ENCODE results near the gene IL3RA. TPM values are rescaled to one million over a fixed set of nuclear protein-coding genes. Genes with fewer than 3 reads are reported as not detected.

IL3RA gene
- polyA plus RNA-seq, 1 donor (not counting 4 experiments of a cell fraction or from before 2014, with no cell fraction given): not detected

DNA sequence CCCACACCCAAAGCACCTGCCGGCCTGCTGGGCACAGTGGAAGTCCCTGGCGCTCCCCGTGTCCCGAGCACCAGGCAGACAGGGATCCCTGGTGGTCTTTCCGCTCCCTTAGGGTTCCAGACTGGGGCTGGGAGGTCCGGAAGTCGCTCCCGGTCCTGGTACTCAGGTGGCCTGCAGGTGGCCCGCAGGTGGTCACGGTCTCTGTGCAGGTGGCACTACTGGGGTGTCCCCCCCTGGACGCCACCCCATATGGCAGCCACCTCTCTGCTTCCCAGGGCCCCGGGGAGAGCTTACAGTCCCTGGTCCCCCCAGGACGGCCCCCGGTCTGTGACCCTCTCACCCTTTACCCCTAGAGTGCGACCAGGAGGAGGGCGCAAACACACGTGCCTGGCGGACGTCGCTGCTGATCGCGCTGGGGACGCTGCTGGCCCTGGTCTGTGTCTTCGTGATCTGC lies 41.7 kb downstream of the IL3RA start:
- Histone ChIP-seq H3K9ac (ENCODE audit: control insufficient read depth, extremely low read depth, insufficient read depth, low read length) (no peak overlapping the region), H3K27ac (ENCODE audit: control insufficient read depth, insufficient read depth, low read length) (no peak overlapping the region), H3K4me1 (ENCODE audit: control insufficient read depth, extremely low read depth, insufficient read depth, low read length) (no peaks in the 10 kb centered on the region), H3K79me2 (ENCODE audit: control insufficient read depth, insufficient read depth, low read length) (no peaks in the 10 kb centered on the region), H3K27me3 (ENCODE audit: control insufficient read depth, extremely low read depth, insufficient read depth, low read length) (no peaks in the 10 kb centered on the region), H3K36me3 (ENCODE audit: control insufficient read depth in 2 of 2, extremely low read depth in 1 of 2, insufficient read depth in 2 of 2, low read length in 2 of 2) (no peaks in the 10 kb centered on the region), H4K20me1 (ENCODE audit: control insufficient read depth, extremely low read depth, insufficient read depth, low read length) (no peaks in the 10 kb centered on the region), H3K4me2 (ENCODE audit: control insufficient read depth, extremely low read depth, insufficient read depth, low read depth, low read length) (no peak overlapping the region), H2AFZ (ENCODE audit: control insufficient read depth, low read length) (no peak overlapping the region), H3K9me3 (ENCODE audit: control insufficient read depth, low read depth, low read length) (no peaks in the 10 kb centered on the region), H3K9me1 (ENCODE audit: control insufficient read depth, extremely low read depth, insufficient read depth, low read length) (no peaks in the 10 kb centered on the region), H3K4me3 (ENCODE audit: control insufficient read depth in 2 of 3, extremely low read depth in 1 of 3, insufficient read depth in 2 of 3, low read depth in 1 of 3, low read length in 3 of 3) (no peak overlapping the region)
- TF ChIP-seq CTCF (optimal IDR thresholded peaks at IDR 0.05 in 1 of 3, IDR thresholded peaks at IDR 0.05 in 1 of 3, conservative IDR thresholded peaks at IDR 0.05 in 1 of 3; ENCODE audit: extremely low read depth in 1 of 3, insufficient read depth in 2 of 3, low read length in 3 of 3): no peak
- TF ChIP-seq EZH2 (IDR thresholded peaks at IDR 0.05; ENCODE audit: low read length): no peak
- dilution Hi-C loops (cut with MboI; ENCODE audit: extremely low pct_ligation_motif_present, low sequenced_read_pairs): no loop called here
- DNase-seq (ENCODE audit: low read depth, low spot score): no peak
- FAIRE-seq: no peak

DNA sequence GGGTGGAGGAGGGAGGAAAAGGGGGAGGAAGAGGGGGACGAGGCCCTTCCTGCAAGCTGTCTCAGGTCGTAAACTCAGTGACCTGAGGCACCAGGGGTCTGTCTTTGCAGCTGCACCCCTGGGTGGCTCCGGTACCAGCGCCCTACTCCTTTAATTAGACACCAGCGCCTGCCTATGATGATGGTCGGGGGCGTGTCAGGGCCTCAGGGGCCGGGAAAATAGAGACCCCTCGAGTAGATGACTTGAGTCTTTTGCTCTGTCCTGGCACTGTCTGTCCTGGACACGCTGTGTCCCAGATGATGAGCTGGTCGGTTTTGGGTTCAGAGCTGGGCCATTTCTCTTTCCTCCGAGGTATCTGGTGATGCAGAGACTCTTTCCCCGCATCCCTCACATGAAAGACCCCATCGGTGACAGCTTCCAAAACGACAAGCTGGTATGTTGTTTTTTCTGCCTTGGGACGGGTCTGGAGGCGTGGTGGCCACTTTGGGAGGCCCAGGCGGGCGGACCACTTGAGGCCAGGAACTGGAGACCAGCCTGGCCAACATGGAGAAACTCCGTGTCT lies 44.2 kb downstream of the IL3RA start:
- no peak overlapping the region for H3K4me3 ChIP-seq (ENCODE audit: control insufficient read depth in 2 of 3, extremely low read depth in 1 of 3, insufficient read depth in 2 of 3, low read depth in 1 of 3, low read length in 3 of 3)
- FAIRE-seq: no peak
- H3K9me3 ChIP-seq (ENCODE audit: control insufficient read depth, low read depth, low read length): no peaks in the 10 kb centered on the region
- H3K4me1 ChIP-seq (ENCODE audit: control insufficient read depth, extremely low read depth, insufficient read depth, low read length): no peaks in the 10 kb centered on the region
- H3K27ac ChIP-seq (ENCODE audit: control insufficient read depth, insufficient read depth, low read length): no peak overlapping the region
- no peak overlapping the region for H3K9ac ChIP-seq (ENCODE audit: control insufficient read depth, extremely low read depth, insufficient read depth, low read length)
- peaks cover 0 to 12% of the 10 kb centered on the region in 2 experiments for H3K36me3 ChIP-seq (ENCODE audit: control insufficient read depth in 2 of 2, extremely low read depth in 1 of 2, insufficient read depth in 2 of 2, low read length in 2 of 2)
- TF ChIP-seq CTCF (optimal IDR thresholded peaks at IDR 0.05 in 1 of 3, IDR thresholded peaks at IDR 0.05 in 1 of 3, conservative IDR thresholded peaks at IDR 0.05 in 1 of 3; ENCODE audit: extremely low read depth in 1 of 3, insufficient read depth in 2 of 3, low read length in 3 of 3): no peak
- no peak for TF ChIP-seq EZH2 (IDR thresholded peaks at IDR 0.05; ENCODE audit: low read length)
- H2AFZ ChIP-seq (ENCODE audit: control insufficient read depth, low read length): no peak overlapping the region
- no peaks in the 10 kb centered on the region for H3K27me3 ChIP-seq (ENCODE audit: control insufficient read depth, extremely low read depth, insufficient read depth, low read length)
- H3K4me2 ChIP-seq (ENCODE audit: control insufficient read depth, extremely low read depth, insufficient read depth, low read depth, low read length): no peak overlapping the region
- dilution Hi-C loops (cut with MboI; ENCODE audit: extremely low pct_ligation_motif_present, low sequenced_read_pairs): no loop called here
- H3K79me2 ChIP-seq (ENCODE audit: control insufficient read depth, insufficient read depth, low read length): no peaks in the 10 kb centered on the region
- no peak for DNase-seq (ENCODE audit: low read depth, low spot score)
- no peaks in the 10 kb centered on the region for H4K20me1 ChIP-seq (ENCODE audit: control insufficient read depth, extremely low read depth, insufficient read depth, low read length)
- H3K9me1 ChIP-seq (ENCODE audit: control insufficient read depth, extremely low read depth, insufficient read depth, low read length): no peaks in the 10 kb centered on the region
